Liver (tissue), 9 donors: ENCODE measurements around the gene PIGQ. TPM values are rescaled to one million over a fixed set of nuclear protein-coding genes. Genes with fewer than 3 reads are reported as not detected.
A peak's percentile ranks its signal among the peaks of the same experiment; 100 is the strongest.

ENCODE experiments used
- DNase-seq: peaks from one replicate; pipeline ENCODE4 v3.0.0-alpha.2; 2017; ENCODE audit warnings: low spot score
- H3K27ac ChIP-seq, 2 donors: one replicate each; pipeline ENCODE4 v1.7.0; 2013; ENCODE audit warnings: inconsistent platforms in 2 of 2, low read length in 2 of 2, control low read depth in 1 of 2, low read depth in 1 of 2, mild to moderate bottlenecking in 1 of 2
- H3K27me3 ChIP-seq, 4 donors: one replicate each; pipeline versions ENCODE4 v1.6.1 to v1.7.0; 2013; ENCODE audit warnings: low read length in 3 of 4, inconsistent platforms in 1 of 4, mild to moderate bottlenecking in 1 of 4, moderate library complexity in 1 of 4; ENCODE audit not compliant: control insufficient read depth in 4 of 4, insufficient read depth in 4 of 4
- H3K36me3 ChIP-seq, 4 donors: one replicate each; pipeline versions ENCODE4 v1.6.1 to v1.7.0; 2013; ENCODE audit warnings: low read length in 3 of 4, mild to moderate bottlenecking in 3 of 4, low read depth in 1 of 4, moderate library complexity in 1 of 4; ENCODE audit not compliant: control insufficient read depth in 4 of 4, insufficient read depth in 3 of 4
- H3K4me1 ChIP-seq, 4 donors: one replicate each; pipeline versions ENCODE4 v1.6.1 to v1.7.0; 2013; ENCODE audit warnings: low read length in 3 of 4, mild to moderate bottlenecking in 3 of 4, moderate library complexity in 1 of 4; ENCODE audit not compliant: control insufficient read depth in 4 of 4, insufficient read depth in 4 of 4
- H3K4me3 ChIP-seq, 3 donors: one replicate each; pipeline versions ENCODE4 v1.6.1 to v1.7.0; 2013; ENCODE audit warnings: low read length in 3 of 3, control low read depth in 1 of 3, low read depth in 1 of 3, mild to moderate bottlenecking in 1 of 3
- H3K9ac ChIP-seq, 2 donors: one replicate each; pipeline ENCODE4 v1.7.0; 2013; ENCODE audit warnings: low read length in 2 of 2, mild to moderate bottlenecking in 2 of 2, moderate library complexity in 2 of 2, control low read depth in 1 of 2, low read depth in 1 of 2
- H3K9me3 ChIP-seq, 4 donors: one replicate each; pipeline versions ENCODE4 v1.6.1 to v1.7.0; 2013; ENCODE audit warnings: low read length in 3 of 4; ENCODE audit not compliant: control insufficient read depth in 4 of 4
- FOXA1 ChIP-seq: IDR thresholded peaks from 2 replicates; pipeline ENCODE4 v1.6.1; 2016; ENCODE audit warnings: antibody characterized with exemption
- FOXA2 ChIP-seq: IDR thresholded peaks from 2 replicates; pipeline ENCODE4 v1.6.1; 2016; ENCODE audit warnings: antibody characterized with exemption
- GABPA ChIP-seq, 2 donors: IDR thresholded peaks in 1 of 2; conservative IDR thresholded peaks in 1 of 2; 2 replicates each; pipeline ENCODE4 v1.6.1; 2016; ENCODE audit warnings: antibody characterized with exemption in 2 of 2, mild to moderate bottlenecking in 1 of 2, moderate library complexity in 1 of 2
- HNF4A ChIP-seq, 2 donors: conservative IDR thresholded peaks; 2 replicates each; pipeline ENCODE4 v1.6.1; 2016; ENCODE audit warnings: antibody characterized with exemption in 2 of 2, mild to moderate bottlenecking in 2 of 2
- HNF4G ChIP-seq: IDR thresholded peaks from 2 replicates; pipeline ENCODE4 v1.6.1; 2016; ENCODE audit warnings: antibody characterized with exemption
- NR2F2 ChIP-seq: IDR thresholded peaks from 2 replicates; pipeline ENCODE4 v1.6.1; 2016; ENCODE audit warnings: antibody characterized with exemption
- RAD21 ChIP-seq, 2 donors: IDR thresholded peaks; 2 replicates each; pipeline ENCODE4 v1.6.1; 2016; ENCODE audit warnings: antibody characterized with exemption in 2 of 2, mild to moderate bottlenecking in 2 of 2
- RXRA ChIP-seq, 2 donors: IDR thresholded peaks; 2 replicates each; pipeline ENCODE4 v1.6.1; 2017 to 2018; ENCODE audit warnings: antibody characterized with exemption in 2 of 2, mild to moderate bottlenecking in 1 of 2
- SP1 ChIP-seq: IDR thresholded peaks from 2 replicates; pipeline ENCODE4 v1.6.1; 2018; ENCODE audit warnings: antibody characterized with exemption, mild to moderate bottlenecking
- TAF1 ChIP-seq: conservative IDR thresholded peaks from 2 replicates; pipeline ENCODE4 v1.6.1; 2016; ENCODE audit warnings: antibody characterized with exemption, mild to moderate bottlenecking
- YY1 ChIP-seq: IDR thresholded peaks from 2 replicates; pipeline ENCODE4 v1.6.1; 2016; ENCODE audit warnings: antibody characterized with exemption, mild to moderate bottlenecking
- WGBS: extraction: QIAGEN DNeasy Blood & Tissue Kit; methylation state at CpG from one replicate; pipeline ENCODE4 v1.1.7; 2013; 5-methylcytosine and 5-hydroxymethylcytosine counted together
- polyA plus RNA-seq, 2 donors: library from polyadenylated mRNA; stranded (reverse) in 1 of 2; unstranded in 1 of 2; fragments of 200-250 nt in 1 of 2; fragments of >200 nt in 1 of 2; fragmentation: Nextera tagmentation in 1 of 2; extraction: Ambion mirVana in 1 of 2; gene quantifications; one replicate each; pipeline versions ENCODE4 v1.2.1 to v1.2.3, GENCODE V29; 2013 to 2015
- total RNA-seq, 2 donors: library from RNA; depleted of rRNA; stranded (reverse); fragments of >200 nt; gene quantifications; one replicate each; pipeline ENCODE4 v1.2.3, GENCODE V29; 2014
- TF ChIP-seq, protein P1 (sequence below): IDR thresholded peaks from 2 replicates; pipeline ENCODE4 v1.6.1; 2016; ENCODE audit warnings: antibody characterized with exemption
- TF ChIP-seq, protein P2 (sequence below): IDR thresholded peaks from 2 replicates; pipeline ENCODE4 v1.6.1; 2016; ENCODE audit warnings: antibody characterized with exemption, mild to moderate bottlenecking
- TF ChIP-seq, protein P3 (sequence below): fragments of 150-350 bp; IDR thresholded peaks from 2 replicates; pipeline ENCODE4 v1.5.1; 2017; ENCODE audit warnings: improper control_type of control experiment, low read depth, low read length; ENCODE audit not compliant: missing input control
- donor health status: healthy.
- donor health status: healthy.
- donor health status: healthy.
- donor health status: healthy.
- donor health status: healthy.

Gene PIGQ
- total and polyA plus RNA-seq, 4 donors, result 16.8 to 144 (median 20.6) TPM

DNA sequence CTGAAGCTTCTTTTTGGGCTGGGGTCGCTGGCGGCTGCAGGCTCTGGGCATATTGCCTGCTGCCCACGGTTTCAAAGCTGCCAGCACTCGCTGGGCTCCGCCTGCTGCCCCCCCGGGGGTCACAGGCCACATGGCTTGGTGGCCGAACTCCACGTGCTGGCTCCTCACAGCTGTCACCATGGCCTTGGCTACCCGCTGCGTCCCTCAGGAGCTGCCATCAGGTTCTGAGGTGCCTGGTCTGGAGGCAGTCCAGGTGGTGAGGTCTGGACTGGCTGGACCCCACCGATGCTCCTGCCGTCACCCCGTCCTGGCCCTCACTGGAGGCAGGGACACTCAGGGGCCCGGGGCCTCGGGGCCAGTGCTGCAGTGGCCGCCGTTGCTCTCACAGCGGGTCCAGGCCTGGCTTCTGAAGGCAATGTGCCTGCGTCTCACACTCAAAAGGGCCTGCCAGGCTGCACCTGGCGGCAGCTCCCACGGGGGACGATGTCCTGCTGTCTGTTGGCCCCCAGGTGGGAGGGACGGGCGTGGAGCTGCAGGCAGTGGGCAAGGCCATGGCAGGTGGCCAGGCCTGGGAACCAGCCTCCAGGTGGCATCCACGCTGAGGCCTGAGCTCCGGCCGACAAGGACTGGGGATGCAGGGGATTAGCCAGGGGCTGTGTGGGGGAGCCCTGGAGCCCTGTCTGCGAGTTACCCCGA, 29.0 kb upstream of the PIGQ start (continued):
- no peak for TF ChIP-seq GABPA (IDR thresholded peaks at IDR 0.05 in 1 of 2, conservative IDR thresholded peaks at IDR 0.05 in 1 of 2)
- no peak for TF ChIP-seq HNF4A (conservative IDR thresholded peaks at IDR 0.05)
- TF ChIP-seq, protein P1, sequence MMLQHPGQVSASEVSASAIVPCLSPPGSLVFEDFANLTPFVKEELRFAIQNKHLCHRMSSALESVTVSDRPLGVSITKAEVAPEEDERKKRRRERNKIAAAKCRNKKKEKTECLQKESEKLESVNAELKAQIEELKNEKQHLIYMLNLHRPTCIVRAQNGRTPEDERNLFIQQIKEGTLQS, result no peak
- no peak for TF ChIP-seq FOXA2
- TF ChIP-seq YY1, result no peak
- TF ChIP-seq RXRA (IDR thresholded peaks at IDR 0.05), result no peak

DNA sequence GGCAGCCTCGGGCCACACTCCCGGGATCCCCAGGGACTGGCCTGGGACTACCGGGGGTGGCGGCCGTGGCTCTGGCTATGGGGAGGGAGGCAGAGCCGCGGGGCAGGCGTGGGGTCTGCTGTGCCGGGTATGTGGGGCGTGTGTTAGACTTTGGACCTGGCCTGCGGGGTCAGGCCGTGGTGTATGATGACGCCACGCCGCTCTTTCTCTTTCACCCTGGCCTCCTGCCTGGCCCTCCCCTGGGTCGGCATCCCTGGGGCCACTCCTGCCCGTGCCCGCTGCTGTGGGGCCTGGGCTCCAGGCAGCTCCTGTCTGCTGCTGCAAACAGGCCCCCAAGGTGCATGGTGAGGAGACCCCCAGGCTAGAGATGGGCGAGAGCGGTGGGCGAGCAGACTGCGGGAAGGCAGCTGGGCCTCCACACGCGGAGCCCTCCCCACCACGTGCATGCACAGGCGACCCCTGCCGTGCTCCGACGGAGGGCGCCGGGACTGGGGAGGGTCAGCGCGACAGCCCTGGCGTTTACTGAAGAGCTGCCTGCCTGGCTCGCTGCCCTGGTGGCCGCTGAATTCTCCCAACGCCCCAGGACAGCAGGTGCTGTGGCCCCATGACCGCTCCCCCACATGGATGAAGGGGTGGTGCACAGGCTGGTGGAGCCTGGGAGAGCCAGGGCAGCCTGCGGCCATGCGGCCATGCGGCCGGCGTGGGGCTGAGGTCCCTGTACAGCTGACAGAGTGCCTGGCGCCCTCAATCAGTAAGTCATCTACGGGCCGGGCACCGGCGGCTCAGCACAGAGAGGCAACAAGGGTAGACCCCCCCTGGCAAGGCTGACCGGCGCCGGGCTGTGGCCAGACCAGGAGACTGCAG, 26.2 kb upstream of the PIGQ start:
- 50% methylated on average over 51 of the region's 51 CpGs for WGBS
- peak overlapping the region in 1 of 3 donors; percentile 26 for H3K4me3 ChIP-seq
- no peaks in the 10 kb centered on the region for H3K27me3 ChIP-seq
- peaks cover 12 to 33% (median 23%) of the 10 kb centered on the region in 4 donors for H3K4me1 ChIP-seq
- TF ChIP-seq SP1 (peak; percentile 89), HNF4G (peak; percentile 92), RXRA (IDR thresholded peaks at IDR 0.05) (peak in 1 of 2 donors; percentile 74), HNF4A (conservative IDR thresholded peaks at IDR 0.05) (peak; percentile 97), NR2F2 (no peak), RAD21 (IDR thresholded peaks at IDR 0.05) (peak in 1 of 2 donors; percentile 19)
- TF ChIP-seq, protein P2, sequence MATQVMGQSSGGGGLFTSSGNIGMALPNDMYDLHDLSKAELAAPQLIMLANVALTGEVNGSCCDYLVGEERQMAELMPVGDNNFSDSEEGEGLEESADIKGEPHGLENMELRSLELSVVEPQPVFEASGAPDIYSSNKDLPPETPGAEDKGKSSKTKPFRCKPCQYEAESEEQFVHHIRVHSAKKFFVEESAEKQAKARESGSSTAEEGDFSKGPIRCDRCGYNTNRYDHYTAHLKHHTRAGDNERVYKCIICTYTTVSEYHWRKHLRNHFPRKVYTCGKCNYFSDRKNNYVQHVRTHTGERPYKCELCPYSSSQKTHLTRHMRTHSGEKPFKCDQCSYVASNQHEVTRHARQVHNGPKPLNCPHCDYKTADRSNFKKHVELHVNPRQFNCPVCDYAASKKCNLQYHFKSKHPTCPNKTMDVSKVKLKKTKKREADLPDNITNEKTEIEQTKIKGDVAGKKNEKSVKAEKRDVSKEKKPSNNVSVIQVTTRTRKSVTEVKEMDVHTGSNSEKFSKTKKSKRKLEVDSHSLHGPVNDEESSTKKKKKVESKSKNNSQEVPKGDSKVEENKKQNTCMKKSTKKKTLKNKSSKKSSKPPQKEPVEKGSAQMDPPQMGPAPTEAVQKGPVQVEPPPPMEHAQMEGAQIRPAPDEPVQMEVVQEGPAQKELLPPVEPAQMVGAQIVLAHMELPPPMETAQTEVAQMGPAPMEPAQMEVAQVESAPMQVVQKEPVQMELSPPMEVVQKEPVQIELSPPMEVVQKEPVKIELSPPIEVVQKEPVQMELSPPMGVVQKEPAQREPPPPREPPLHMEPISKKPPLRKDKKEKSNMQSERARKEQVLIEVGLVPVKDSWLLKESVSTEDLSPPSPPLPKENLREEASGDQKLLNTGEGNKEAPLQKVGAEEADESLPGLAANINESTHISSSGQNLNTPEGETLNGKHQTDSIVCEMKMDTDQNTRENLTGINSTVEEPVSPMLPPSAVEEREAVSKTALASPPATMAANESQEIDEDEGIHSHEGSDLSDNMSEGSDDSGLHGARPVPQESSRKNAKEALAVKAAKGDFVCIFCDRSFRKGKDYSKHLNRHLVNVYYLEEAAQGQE, result no peak
- H3K9me3 ChIP-seq, result no peaks in the 10 kb centered on the region
- H3K9ac ChIP-seq, result peak overlapping the region; percentile 26 to 60
- peak overlapping the region; percentile 82 to 85 for H3K27ac ChIP-seq
- peaks cover 0 to 6% (median 2%) of the 10 kb centered on the region in 4 donors for H3K36me3 ChIP-seq
- peak; percentile 64 for DNase-seq

DNA sequence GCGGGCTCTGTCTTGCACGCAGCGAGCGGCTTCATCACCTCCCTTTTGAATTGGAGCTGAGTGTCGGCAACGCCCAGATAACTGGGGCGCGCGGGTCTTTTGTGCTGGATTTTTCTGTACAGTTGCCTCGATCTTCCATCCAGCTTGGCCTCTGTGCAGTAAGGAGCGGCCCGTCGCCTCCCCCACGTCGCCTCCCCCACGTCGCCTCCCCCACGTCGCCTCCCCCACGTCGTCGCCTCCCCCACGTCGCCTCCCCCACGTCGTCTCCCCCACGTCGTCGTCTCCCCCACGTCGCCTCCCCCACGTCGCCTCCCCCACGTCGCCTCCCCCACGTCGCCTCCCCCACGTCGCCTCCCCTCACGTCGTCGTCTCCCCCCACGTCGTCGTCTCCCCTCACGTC, 25.3 kb upstream of the PIGQ start:
- Histone ChIP-seq H3K9me3 (no peaks in the 10 kb centered on the region), H3K36me3 (peaks cover 0 to 9% (median 4%) of the 10 kb centered on the region in 4 donors), H3K27me3 (no peaks in the 10 kb centered on the region), H3K9ac (no peak overlapping the region), H3K4me3 (no peak overlapping the region), H3K27ac (no peak overlapping the region), H3K4me1 (peaks cover 12 to 30% (median 23%) of the 10 kb centered on the region in 4 donors)
- 96% methylated on average over 46 of the region's 46 CpGs for WGBS
- TF ChIP-seq SP1 (no peak), TAF1 (no peak), FOXA1 (no peak)
- TF ChIP-seq, protein P3, sequence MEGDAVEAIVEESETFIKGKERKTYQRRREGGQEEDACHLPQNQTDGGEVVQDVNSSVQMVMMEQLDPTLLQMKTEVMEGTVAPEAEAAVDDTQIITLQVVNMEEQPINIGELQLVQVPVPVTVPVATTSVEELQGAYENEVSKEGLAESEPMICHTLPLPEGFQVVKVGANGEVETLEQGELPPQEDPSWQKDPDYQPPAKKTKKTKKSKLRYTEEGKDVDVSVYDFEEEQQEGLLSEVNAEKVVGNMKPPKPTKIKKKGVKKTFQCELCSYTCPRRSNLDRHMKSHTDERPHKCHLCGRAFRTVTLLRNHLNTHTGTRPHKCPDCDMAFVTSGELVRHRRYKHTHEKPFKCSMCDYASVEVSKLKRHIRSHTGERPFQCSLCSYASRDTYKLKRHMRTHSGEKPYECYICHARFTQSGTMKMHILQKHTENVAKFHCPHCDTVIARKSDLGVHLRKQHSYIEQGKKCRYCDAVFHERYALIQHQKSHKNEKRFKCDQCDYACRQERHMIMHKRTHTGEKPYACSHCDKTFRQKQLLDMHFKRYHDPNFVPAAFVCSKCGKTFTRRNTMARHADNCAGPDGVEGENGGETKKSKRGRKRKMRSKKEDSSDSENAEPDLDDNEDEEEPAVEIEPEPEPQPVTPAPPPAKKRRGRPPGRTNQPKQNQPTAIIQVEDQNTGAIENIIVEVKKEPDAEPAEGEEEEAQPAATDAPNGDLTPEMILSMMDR, result no peak
- no peak for DNase-seq
